H9 (cell line): ENCODE results near the gene ANGPT4. TPM values are rescaled to one million over a fixed set of nuclear protein-coding genes. Genes with fewer than 3 reads are reported as not detected.

Experiments used
- DNase-seq: peaks from one replicate; pipeline ENCODE4 v3.0.0-alpha.2; 2017
- H2AFZ ChIP-seq: one replicate; pipeline ENCODE4 v1.6.1; 2013; ENCODE audit warnings: mild to moderate bottlenecking, low read length, control low read depth, moderate library complexity
- H2AK5ac ChIP-seq: 2 replicates; pipeline ENCODE4 v1.6.1; 2013; ENCODE audit warnings: low read length, control low read depth, mixed read lengths; ENCODE audit not compliant: insufficient read length
- H2BK120ac ChIP-seq: one replicate; pipeline ENCODE4 v1.6.1; 2013; ENCODE audit warnings: low read depth, mild to moderate bottlenecking, low read length, control low read depth, inconsistent platforms; ENCODE audit not compliant: poor library complexity, severe bottlenecking
- H2BK12ac ChIP-seq: 2 replicates; pipeline ENCODE4 v1.6.1; 2013; ENCODE audit warnings: low read length, control low read depth, mixed read lengths, low read depth; ENCODE audit not compliant: insufficient read length
- H2BK15ac ChIP-seq: 2 replicates; pipeline ENCODE4 v1.6.1; 2013; ENCODE audit warnings: low read depth, low read length, control low read depth
- H2BK20ac ChIP-seq: one replicate; pipeline ENCODE4 v1.6.1; 2013; ENCODE audit warnings: low read depth, mild to moderate bottlenecking, low read length, control low read depth, inconsistent platforms; ENCODE audit not compliant: poor library complexity, severe bottlenecking
- H2BK5ac ChIP-seq: 2 replicates; pipeline ENCODE4 v1.6.1; 2013; ENCODE audit warnings: low read length, control low read depth, mixed read lengths; ENCODE audit not compliant: insufficient read length
- H3K14ac ChIP-seq: 2 replicates; pipeline ENCODE4 v1.6.1; 2013; ENCODE audit warnings: low read length, control low read depth; ENCODE audit not compliant: insufficient read depth
- H3K18ac ChIP-seq: 2 replicates; pipeline ENCODE4 v1.6.1; 2013; ENCODE audit warnings: low read depth, mild to moderate bottlenecking, mixed read lengths, low read length, control low read depth; ENCODE audit not compliant: insufficient read length
- H3K23ac ChIP-seq: 2 replicates; pipeline ENCODE4 v1.6.1; 2013; ENCODE audit warnings: low read length, control low read depth, mixed read lengths, low read depth; ENCODE audit not compliant: insufficient read length
- H3K23me2 ChIP-seq: 2 replicates; pipeline ENCODE4 v1.6.1; 2013; ENCODE audit warnings: low read depth, mild to moderate bottlenecking, mixed read lengths, low read length, control low read depth; ENCODE audit not compliant: insufficient read length, poor library complexity, severe bottlenecking
- H3K27ac ChIP-seq: 2 replicates; pipeline ENCODE4 v1.5.1; 2013; ENCODE audit warnings: low read length, control low read depth, mixed read lengths, low read depth; ENCODE audit not compliant: insufficient read length
- H3K27me3 ChIP-seq: 2 replicates; pipeline ENCODE4 v1.6.1; 2013; ENCODE audit warnings: low read length, control low read depth, inconsistent platforms; ENCODE audit not compliant: insufficient read depth
- H3K4ac ChIP-seq: 2 replicates; pipeline ENCODE4 v1.6.1; 2013; ENCODE audit warnings: low read depth, mild to moderate bottlenecking, control low read depth, inconsistent platforms, low read length, moderate library complexity
- H3K4me1 ChIP-seq: 2 replicates; pipeline ENCODE4 v1.6.1; 2013; ENCODE audit warnings: low read length, control low read depth, inconsistent platforms; ENCODE audit not compliant: insufficient read depth
- H3K4me2 ChIP-seq: 2 replicates; pipeline ENCODE4 v1.6.1; 2013; ENCODE audit warnings: low read length, control low read depth, mixed read lengths; ENCODE audit not compliant: insufficient read length, insufficient read depth
- H3K56ac ChIP-seq: 2 replicates; pipeline ENCODE4 v1.6.1; 2013; ENCODE audit warnings: low read depth, mild to moderate bottlenecking, mixed read lengths, low read length, control low read depth; ENCODE audit not compliant: insufficient read length
- H3K79me1 ChIP-seq: 2 replicates; pipeline ENCODE4 v1.6.1; 2013; ENCODE audit warnings: low read depth, mild to moderate bottlenecking, moderate library complexity, low read length, control low read depth, inconsistent platforms; ENCODE audit not compliant: insufficient read depth, poor library complexity, severe bottlenecking
- H3K79me2 ChIP-seq: 2 replicates; pipeline ENCODE4 v1.6.1; 2013; ENCODE audit warnings: low read length, control low read depth, inconsistent platforms; ENCODE audit not compliant: insufficient read depth
- H3K9ac ChIP-seq: 2 replicates; pipeline ENCODE4 v1.6.1; 2013; ENCODE audit warnings: low read length, control low read depth, mixed read lengths; ENCODE audit not compliant: insufficient read length; ENCODE audit errors: extremely low read depth
- H3K9me3 ChIP-seq: one replicate; pipeline ENCODE4 v1.6.1; 2013; ENCODE audit warnings: low read depth, low read length, inconsistent platforms; ENCODE audit not compliant: control insufficient read depth
- H3T11ph ChIP-seq: one replicate; pipeline ENCODE4 v1.6.1; 2013; ENCODE audit warnings: mild to moderate bottlenecking, low read length, control low read depth, inconsistent platforms
- H4K20me1 ChIP-seq: one replicate; pipeline ENCODE4 v1.6.1; 2013; ENCODE audit not compliant: control insufficient read depth, insufficient read length, insufficient read depth
- H4K5ac ChIP-seq: 2 replicates; pipeline ENCODE4 v1.6.1; 2013; ENCODE audit warnings: low read depth, mild to moderate bottlenecking, mixed read lengths, low read length, control low read depth; ENCODE audit not compliant: insufficient read length
- H4K8ac ChIP-seq: replicated peaks from 2 replicates; pipeline ENCODE4 v1.6.1; 2013; ENCODE audit warnings: low read length, control low read depth, mixed read lengths, low read depth; ENCODE audit not compliant: insufficient read length
- H4K91ac ChIP-seq: 2 replicates; pipeline ENCODE4 v1.6.1; 2013; ENCODE audit warnings: low read depth, mild to moderate bottlenecking, moderate library complexity, mixed read lengths, low read length, control low read depth; ENCODE audit not compliant: insufficient read length
- H3K27ac Mint-ChIP-seq, 3 experiments: 2 replicates in 2 of 3; 3 replicates in 1 of 3; pipeline ENCODE4 v1.8.0; 2020 to 2021; ENCODE audit warnings: mixed read lengths in 3 of 3, mild to moderate bottlenecking in 1 of 3, moderate library complexity in 1 of 3
- H3K27me3 Mint-ChIP-seq: 2 replicates; pipeline ENCODE4 v1.8.0; 2021; ENCODE audit warnings: low read depth, mild to moderate bottlenecking, moderate library complexity, mixed read lengths
- H3K36me3 Mint-ChIP-seq, 3 experiments: 2 replicates in 2 of 3; 3 replicates in 1 of 3; pipeline ENCODE4 v1.8.0; 2020 to 2021; ENCODE audit warnings: low read depth in 3 of 3, mixed read lengths in 3 of 3; ENCODE audit not compliant: insufficient read depth in 1 of 3
- H3K4me1 Mint-ChIP-seq, 2 experiments: 2 replicates each; pipeline ENCODE4 v1.8.0; 2020; ENCODE audit warnings: mixed read lengths in 2 of 2
- H3K4me3 Mint-ChIP-seq, 2 experiments: 2 replicates in 1 of 2; 3 replicates in 1 of 2; pipeline ENCODE4 v1.8.0; 2020 to 2021; ENCODE audit warnings: mild to moderate bottlenecking in 2 of 2, mixed read lengths in 2 of 2, moderate library complexity in 1 of 2
- H3K9me3 Mint-ChIP-seq, 2 experiments: 2 replicates in 1 of 2; 3 replicates in 1 of 2; pipeline ENCODE4 v1.8.0; 2020; ENCODE audit warnings: mild to moderate bottlenecking in 2 of 2, mixed read lengths in 2 of 2, moderate library complexity in 1 of 2
- CTCF ChIP-seq: fragments of 200-600 bp; sonication (generic); conservative IDR thresholded peaks from 3 replicates; pipeline ENCODE4 v1.8.0; 2021; ENCODE audit warnings: antibody characterized with exemption, mild to moderate bottlenecking
- WGBS: extraction: QIAGEN DNeasy Blood & Tissue Kit; methylation state at CpG from one replicate; pipeline ENCODE4 v1.1.7; 2013; ENCODE audit warnings: missing lambda C conversion rate, low lambda C conversion rate, mixed read lengths; ENCODE audit not compliant: insufficient read length; ENCODE audit errors: extremely low coverage; 5-methylcytosine and 5-hydroxymethylcytosine counted together
- total RNA-seq: library from RNA; stranded (reverse); gene quantifications from 2 replicates; pipeline ENCODE4 v1.2.1, GENCODE V29; 2021

Gene ANGPT4
- total RNA-seq, 1 experiment from 2014 or later, result 0.11 TPM

- H2BK15ac ChIP-seq, result no peak overlapping the region
- H3K9me3 ChIP-seq, result no peaks in the 10 kb centered on the region
- no peaks in the 10 kb centered on the region for H3K9me3 Mint-ChIP-seq
- no peak overlapping the region for H3K27ac Mint-ChIP-seq
- no peak overlapping the region for H2BK12ac ChIP-seq
- no peak for DNase-seq
- H3K4me3 Mint-ChIP-seq, result no peak overlapping the region
- WGBS, result no CpG with 5 or more reads among the region's 3 CpGs
- TF ChIP-seq CTCF, result no peak
- H3K27ac ChIP-seq, result no peak overlapping the region
- H3K4me1 ChIP-seq, result no peaks in the 10 kb centered on the region
- no peak overlapping the region for H3K4me2 ChIP-seq
- H3K56ac ChIP-seq, result no peak overlapping the region
- no peaks in the 10 kb centered on the region for H4K20me1 ChIP-seq
- peaks cover 4% of the 10 kb centered on the region for H3K27me3 Mint-ChIP-seq
- H2BK120ac ChIP-seq, result no peak overlapping the region
- no peak overlapping the region for H3K4ac ChIP-seq
- no peak overlapping the region for H3T11ph ChIP-seq
- no peak overlapping the region for H3K23ac ChIP-seq
- no peak overlapping the region for H4K5ac ChIP-seq
- H2BK20ac ChIP-seq, result no peak overlapping the region
- H3K23me2 ChIP-seq, result no peaks in the 10 kb centered on the region
- H4K8ac ChIP-seq, result no peak overlapping the region
- H3K27me3 ChIP-seq, result no peaks in the 10 kb centered on the region
- H3K36me3 Mint-ChIP-seq, result no peaks in the 10 kb centered on the region
- H3K79me1 ChIP-seq, result no peaks in the 10 kb centered on the region
- H3K4me1 Mint-ChIP-seq, result peaks cover 0 to 8% of the 10 kb centered on the region in 2 experiments; a peak in 3 of 4 replicates
- no peaks in the 10 kb centered on the region for H3K79me2 ChIP-seq
- H2BK5ac ChIP-seq, result no peak overlapping the region
- H3K14ac ChIP-seq, result no peak overlapping the region
- H3K9ac ChIP-seq, result no peak overlapping the region
- H2AK5ac ChIP-seq, result no peak overlapping the region
- H3K18ac ChIP-seq, result no peak overlapping the region
- no peak overlapping the region for H2AFZ ChIP-seq
- no peak overlapping the region for H4K91ac ChIP-seq
Observed at GRCh38 chr20:909641-910040, 6.5 kb downstream of the ANGPT4 start.
